A549 treated with GW870086 at 1 μM for 4 hours (cell line): ENCODE data around the gene ATG4B. TPM values are rescaled to one million over a fixed set of nuclear protein-coding genes. Genes with fewer than 3 reads are reported as not detected.

Experiments
- total RNA-seq: library from RNA; stranded (reverse); fragments of 200-300 nt; extraction: Qiagen RNA extraction; gene quantifications from 5 replicates; pipeline ENCODE4 v1.2.3, GENCODE V29; 2022; ENCODE audit warnings: low read depth

The ATG4B gene
- total RNA-seq = 41.6 to 64.8 TPM (median 50.7 TPM) in 5 replicates

GRCh38 chr2:241637018-241637794 is at the start of gene ATG4B, which contains the start of gene THAP4:
TSS of gene ATG4B (plus strand) at chr2:241637693. CDS start at chr2:241637715, 22 bp downstream.
TSS of gene THAP4 (minus strand) at chr2:241637158. CDS start at chr2:241637017, 141 bp downstream.

GRCh38 chr2:241686650-241687425 is 49.3 kb downstream of the ATG4B start, which contains the start of gene DTYMK:
TSS of gene DTYMK (minus strand) at chr2:241686815. CDS start at chr2:241686783, 32 bp downstream.

GRCh38 chr2:241701399-241702154 is 64.1 kb downstream of the ATG4B start, which contains the start of gene ING5:
TSS of gene ING5 (plus strand) at chr2:241702039. CDS start at chr2:241702066, 27 bp downstream.

Other genes starting within 250 kb of the ATG4B start
- gene STK25, start 129.1 kb upstream of the ATG4B start, total RNA-seq = 98.8 to 111 TPM (median 105 TPM) in 5 replicates
- 23.4 to 34.1 TPM (median 33.3 TPM) in 5 replicates for gene BOK, start 78.9 kb upstream of the ATG4B start, total RNA-seq
- 59.5 to 87.8 TPM (median 76.1 TPM) in 5 replicates for gene THAP4, start 535 bp upstream of the ATG4B start, total RNA-seq
- gene DTYMK, start 49.1 kb downstream of the ATG4B start, total RNA-seq = 126 to 157 TPM (median 137 TPM) in 5 replicates
- 19.5 to 25.6 TPM (median 21.7 TPM) in 5 replicates for gene ING5, start 64.3 kb downstream of the ATG4B start, total RNA-seq
- 6.6 to 9.2 TPM (median 8.7 TPM) in 5 replicates for gene D2HGDH, start 96.9 kb downstream of the ATG4B start, total RNA-seq
- 0.10 to 0.34 TPM (median 0.13 TPM) in 5 replicates for gene GAL3ST2, start 139.1 kb downstream of the ATG4B start, total RNA-seq
- gene NEU4, start 171.5 kb downstream of the ATG4B start, total RNA-seq = 0.08 to 0.48 TPM (median 0.19 TPM) in 5 replicates
- gene PDCD1, start 221.2 kb downstream of the ATG4B start, total RNA-seq = not detected in 5 replicates
- gene RTP5, start 232.0 kb downstream of the ATG4B start, total RNA-seq = not detected in 5 replicates